Suprapubic skin (tissue), 4 donors: ENCODE data around the gene PVALB. TPM values are rescaled to one million over a fixed set of nuclear protein-coding genes. Genes with fewer than 3 reads are reported as not detected.

Source experiments
- DNase-seq, 2 donors: peaks; one replicate each; pipeline ENCODE4 v3.0.0-alpha.2; 2019; ENCODE audit warnings: low spot score in 2 of 2
- H3K27ac ChIP-seq: fragments of 200-600 bp; sonication (generic); one replicate; pipeline ENCODE4 v1.5.1; 2019
- H3K27me3 ChIP-seq: fragments of 200-600 bp; sonication (generic); one replicate; pipeline ENCODE4 v1.5.1; 2019
- H3K36me3 ChIP-seq: fragments of 200-600 bp; sonication (generic); one replicate; pipeline ENCODE4 v1.5.1; 2019
- H3K4me1 ChIP-seq: fragments of 200-600 bp; sonication (generic); one replicate; pipeline ENCODE4 v1.5.1; 2019
- H3K4me3 ChIP-seq: fragments of 200-600 bp; sonication (generic); one replicate; pipeline ENCODE4 v1.5.1; 2019; ENCODE audit warnings: mild to moderate bottlenecking
- H3K9me3 ChIP-seq: fragments of 200-600 bp; sonication (generic); one replicate; pipeline ENCODE4 v1.5.1; 2019
- CTCF ChIP-seq, 2 donors: fragments of 200-600 bp in 1 of 2; fragments of 450-650 bp in 1 of 2; sonication (generic) in 1 of 2; IDR thresholded peaks; one replicate each; pipeline ENCODE4 v1.5.1; 2016 to 2019; ENCODE audit warnings: antibody characterized with exemption in 2 of 2, mild to moderate bottlenecking in 1 of 2, moderate library complexity in 1 of 2
- EP300 ChIP-seq: sonication (generic); formaldehyde crosslinking; IDR thresholded peaks from one replicate; pipeline ENCODE4 v1.6.1; 2017; ENCODE audit warnings: antibody characterized with exemption
- POLR2A ChIP-seq, 2 donors: fragments of 450-650 bp; IDR thresholded peaks; one replicate each; pipeline ENCODE4 v1.6.1; 2017; ENCODE audit warnings: antibody characterized with exemption in 2 of 2, mild to moderate bottlenecking in 2 of 2, moderate library complexity in 2 of 2
- POLR2AphosphoS5 ChIP-seq, 3 donors: sonication (generic); formaldehyde crosslinking; IDR thresholded peaks; one replicate each; pipeline ENCODE4 v1.6.1; 2017; ENCODE audit warnings: antibody characterized with exemption in 3 of 3
- WGBS: methylation state at CpG from one replicate; pipeline ENCODE4 v1.1.5; 2018; 5-methylcytosine and 5-hydroxymethylcytosine counted together
- total RNA-seq, 4 donors: library from RNA; depleted of rRNA; stranded (reverse); fragments of >200 nt; gene quantifications; one replicate each; pipeline ENCODE4 v1.1.0, GENCODE V29; 2016

Gene PVALB
- total RNA-seq, 4 donors from 2014 or later: not detected

GRCh38 chr22:36770513-36771231, 46.2 kb downstream of the PVALB start:
- H3K27ac ChIP-seq: no peak overlapping the region
- H3K36me3 ChIP-seq: peaks cover 11% of the 10 kb centered on the region
- H3K4me3 ChIP-seq: no peak overlapping the region
- TF ChIP-seq EP300: no peak
- H3K27me3 ChIP-seq: no peaks in the 10 kb centered on the region
- no peaks in the 10 kb centered on the region for H3K9me3 ChIP-seq
- WGBS: 67% methylated on average over 11 of the region's 11 CpGs
- DNase-seq: peak; percentile 13 to 51
- peaks cover 10% of the 10 kb centered on the region for H3K4me1 ChIP-seq

GRCh38 chr22:36769541-36770512, 47.0 kb downstream of the PVALB start:
- no peak for TF ChIP-seq POLR2AphosphoS5 (IDR thresholded peaks at IDR 0.05)
- TF ChIP-seq EP300: no peak
- no peak for TF ChIP-seq CTCF (IDR thresholded peaks at IDR 0.05)
- TF ChIP-seq POLR2A (IDR thresholded peaks at IDR 0.05): no peak
- H3K27ac ChIP-seq: no peak overlapping the region
- H3K36me3 ChIP-seq: peaks cover 17% of the 10 kb centered on the region
- no peak overlapping the region for H3K4me3 ChIP-seq
- H3K4me1 ChIP-seq: peaks cover 2% of the 10 kb centered on the region
- WGBS: 81% methylated on average over 23 of the region's 23 CpGs
- no peaks in the 10 kb centered on the region for H3K27me3 ChIP-seq
- peak; percentile 43 to 45 for DNase-seq
- H3K9me3 ChIP-seq: no peaks in the 10 kb centered on the region

- DNase-seq: peak in 1 of 2 donors; percentile 36
- Histone ChIP-seq H3K36me3 (peaks cover 17% of the 10 kb centered on the region), H3K9me3 (no peaks in the 10 kb centered on the region), H3K4me3 (no peak overlapping the region), H3K4me1 (peaks cover 5% of the 10 kb centered on the region), H3K27ac (no peak overlapping the region), H3K27me3 (no peaks in the 10 kb centered on the region)
- WGBS: 92% methylated on average over 13 of the region's 13 CpGs
- TF ChIP-seq EP300 (no peak), CTCF (IDR thresholded peaks at IDR 0.05) (no peak), POLR2AphosphoS5 (IDR thresholded peaks at IDR 0.05) (no peak)
Observed at GRCh38 chr22:36768616-36769015, 48.2 kb downstream of the PVALB start.

GRCh38 chr22:36768141-36768540, 48.7 kb downstream of the PVALB start:
- no peaks in the 10 kb centered on the region for H3K27me3 ChIP-seq
- peak in 1 of 2 donors; percentile 9 for DNase-seq
- H3K36me3 ChIP-seq: peaks cover 17% of the 10 kb centered on the region
- no peak overlapping the region for H3K27ac ChIP-seq
- no peaks in the 10 kb centered on the region for H3K9me3 ChIP-seq
- no peak for TF ChIP-seq POLR2AphosphoS5 (IDR thresholded peaks at IDR 0.05)
- no peak for TF ChIP-seq EP300
- TF ChIP-seq CTCF (IDR thresholded peaks at IDR 0.05): no peak
- TF ChIP-seq POLR2A (IDR thresholded peaks at IDR 0.05): no peak
- no peak overlapping the region for H3K4me3 ChIP-seq
- H3K4me1 ChIP-seq: peaks cover 10% of the 10 kb centered on the region
- 90% methylated on average over 5 of the region's 5 CpGs for WGBS

- H3K36me3 ChIP-seq: peaks cover 17% of the 10 kb centered on the region
- WGBS: 96% methylated on average over 10 of the region's 10 CpGs
- peaks cover 11% of the 10 kb centered on the region for H3K4me1 ChIP-seq
- H3K27ac ChIP-seq: no peak overlapping the region
- H3K9me3 ChIP-seq: no peaks in the 10 kb centered on the region
- H3K4me3 ChIP-seq: no peak overlapping the region
- DNase-seq: peak; percentile 27 to 38
- no peak for TF ChIP-seq EP300
- no peak for TF ChIP-seq POLR2AphosphoS5 (IDR thresholded peaks at IDR 0.05)
- no peak for TF ChIP-seq POLR2A (IDR thresholded peaks at IDR 0.05)
- TF ChIP-seq CTCF (IDR thresholded peaks at IDR 0.05): no peak
- no peaks in the 10 kb centered on the region for H3K27me3 ChIP-seq
Observed at GRCh38 chr22:36767035-36767775, 49.6 kb downstream of the PVALB start.
